Memory B cell (primary cell): ENCODE data around the gene TMEM231.
A peak's percentile ranks its signal among the peaks of the same experiment; 100 is the strongest.
"Not testable (repeated sequence)": the region's sequence is repeated elsewhere in the genome, so short reads cannot be mapped to it uniquely, and the experiment has no call there.

Source experiments
- ATAC-seq: fragments of 150-1000 bp; cut with Tn5 transposase; 2 replicates; pipeline ENCODE4 v1.10.0; 2021; ENCODE audit warnings: low read depth, mild to moderate bottlenecking, moderate library complexity
- DNase-seq, 2 donors: peaks; one replicate each; pipeline ENCODE4 v3.0.0; 2022; ENCODE audit warnings: low spot score in 2 of 2
- H3K27ac Mint-ChIP-seq: one replicate; pipeline ENCODE4 v1.8.0; 2022; ENCODE audit warnings: mild to moderate bottlenecking, moderate library complexity, mixed read lengths
- H3K27me3 Mint-ChIP-seq: one replicate; pipeline ENCODE4 v1.8.0; 2022; ENCODE audit warnings: mixed read lengths
- H3K36me3 Mint-ChIP-seq: one replicate; pipeline ENCODE4 v1.8.0; 2022; ENCODE audit warnings: mild to moderate bottlenecking, mixed read lengths
- H3K4me1 Mint-ChIP-seq: one replicate; pipeline ENCODE4 v1.8.0; 2022; ENCODE audit warnings: mixed read lengths
- H3K4me3 Mint-ChIP-seq: one replicate; pipeline ENCODE4 v1.8.0; 2022; ENCODE audit warnings: mild to moderate bottlenecking, moderate library complexity, mixed read lengths
- H3K9me3 Mint-ChIP-seq: one replicate; pipeline ENCODE4 v1.8.0; 2022; ENCODE audit warnings: mixed read lengths

Gene TMEM231

DNA sequence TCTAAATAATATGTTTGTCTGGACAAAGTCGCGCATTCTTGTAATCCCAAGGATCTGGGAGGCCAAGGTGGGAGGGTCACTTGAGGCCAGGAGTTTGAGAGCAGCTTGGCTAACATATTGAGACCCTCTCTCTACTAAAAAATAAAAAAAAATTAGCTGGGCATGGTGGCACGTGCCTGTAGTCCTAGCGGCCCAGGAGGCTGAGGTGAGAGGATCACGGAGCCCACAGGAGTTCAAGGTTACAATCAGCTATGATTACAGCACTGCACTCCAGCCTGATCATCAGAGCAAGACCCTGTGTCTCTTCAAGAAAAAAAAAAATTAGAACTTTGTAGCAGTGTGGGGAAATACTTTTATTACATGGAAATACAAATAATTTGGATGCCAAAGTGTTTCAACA lies 54.7 kb downstream of the TMEM231 start:
- Mint-ChIP-seq H3K36me3 (no peaks in the 10 kb centered on the region), H3K4me1 (no peaks in the 10 kb centered on the region), H3K9me3 (no peaks in the 10 kb centered on the region), H3K4me3 (no peak overlapping the region), H3K27me3 (peaks cover 9% of the 10 kb centered on the region), H3K27ac (no peak overlapping the region)
- ATAC-seq (no peak), DNase-seq (no peak)

DNA sequence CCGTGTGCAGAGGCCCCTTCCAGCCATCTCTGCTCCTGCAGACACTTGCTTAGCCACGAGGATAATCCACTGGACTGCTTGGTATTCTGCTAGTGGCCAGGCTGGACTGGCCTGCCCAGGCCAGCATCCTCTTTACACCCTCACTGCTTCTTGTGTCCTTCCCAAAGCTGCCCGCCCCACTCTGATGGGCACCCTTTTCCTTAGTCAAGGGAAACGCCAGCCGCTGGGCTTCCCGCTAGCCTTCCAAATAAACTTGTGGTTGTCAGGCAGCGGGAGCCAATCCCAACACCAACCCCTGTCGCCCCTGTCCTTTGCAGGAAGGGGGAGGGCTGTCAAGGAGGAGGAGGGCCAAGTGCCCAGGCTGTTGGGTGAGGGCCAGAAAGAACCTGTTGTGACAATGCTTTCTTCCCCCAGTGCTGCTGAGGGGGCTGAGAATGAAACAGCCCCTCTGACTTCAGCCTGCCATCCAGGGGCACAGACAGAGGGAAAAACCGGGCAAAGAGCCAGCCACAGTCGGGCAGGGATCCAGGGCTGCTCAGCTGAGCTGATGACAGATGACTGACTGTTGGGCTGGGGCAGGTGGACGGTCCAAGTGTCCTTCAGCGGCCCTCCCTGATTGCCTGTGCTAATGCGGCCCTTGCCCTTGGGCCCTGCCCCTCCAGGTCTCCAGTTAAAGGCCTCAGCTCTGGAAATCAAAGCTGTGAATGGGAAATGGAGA lies 57.3 kb downstream of the TMEM231 start:
- H3K4me3 Mint-ChIP-seq, H3K4me1 Mint-ChIP-seq, ATAC-seq, H3K27ac Mint-ChIP-seq, DNase-seq, H3K9me3 Mint-ChIP-seq, H3K36me3 Mint-ChIP-seq: not testable (repeated sequence)
- H3K27me3 Mint-ChIP-seq = peaks cover 11% of the 10 kb centered on the region

DNA sequence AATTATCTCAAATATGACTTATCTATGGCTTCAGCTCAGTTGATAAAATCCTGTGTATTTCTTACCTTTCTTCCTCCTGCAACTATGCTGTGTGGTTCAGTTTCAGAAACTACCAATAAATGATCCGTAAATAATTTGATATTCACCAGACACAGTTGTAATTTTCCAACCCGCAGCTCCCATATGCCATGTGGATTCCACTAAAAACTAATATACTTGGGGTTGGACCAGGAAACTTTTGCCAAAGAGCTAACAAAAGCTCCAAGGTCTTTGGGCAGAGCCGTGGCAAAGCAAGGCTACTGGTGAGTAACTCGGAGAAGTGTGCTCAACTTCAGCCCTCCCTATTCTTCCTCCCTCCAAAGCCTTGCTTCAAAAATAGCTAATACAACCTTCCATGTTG lies 58.5 kb downstream of the TMEM231 start:
- no peak for ATAC-seq
- DNase-seq = no peak
- Mint-ChIP-seq H3K27me3 (peaks cover 12% of the 10 kb centered on the region), H3K4me3 (no peak overlapping the region), H3K36me3 (no peaks in the 10 kb centered on the region), H3K27ac (no peak overlapping the region), H3K4me1 (peaks cover 4% of the 10 kb centered on the region), H3K9me3 (no peaks in the 10 kb centered on the region)

DNA sequence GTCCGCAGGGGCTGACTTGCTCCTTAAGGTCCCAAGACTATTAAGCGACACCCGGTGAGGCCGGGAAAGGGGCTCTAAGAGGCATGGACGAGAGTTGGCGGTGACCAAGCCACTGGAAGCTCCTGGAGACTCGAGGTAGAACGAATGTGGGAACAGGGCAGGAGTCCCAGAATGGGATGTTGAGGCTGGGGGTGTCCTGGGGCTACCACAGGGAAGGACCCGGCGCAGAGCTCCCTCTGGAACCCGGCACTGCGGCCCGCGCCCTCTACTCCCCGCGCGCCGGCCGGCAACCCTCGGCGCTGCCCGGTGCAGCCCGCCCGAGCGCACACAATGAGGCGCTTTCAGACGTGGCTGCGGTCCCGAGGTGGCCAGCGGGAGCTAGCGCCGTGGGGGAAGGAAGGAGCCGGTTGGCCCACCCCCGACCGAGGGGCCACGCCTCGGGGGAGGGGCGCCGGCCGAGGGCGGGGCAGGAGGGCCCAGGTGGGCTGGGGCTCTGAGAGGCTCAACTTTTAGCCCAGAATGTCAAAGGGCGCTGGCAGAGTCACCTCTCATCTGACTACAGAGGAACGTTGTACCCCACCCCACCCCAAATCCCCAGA lies 60.9 kb downstream of the TMEM231 start, which contains the start of gene CHST6:
TSS of gene CHST6 (minus strand) at position 366 of the 599 bp plus-strand sequence. CDS start 15,613 bp downstream, outside the sequence.
- Mint-ChIP-seq H3K4me1 (peaks cover 6% of the 10 kb centered on the region), H3K4me3 (peak within 1 kb of the TSS; percentile 61), H3K27me3 (peaks cover 9% of the 10 kb centered on the region), H3K9me3 (no peaks in the 10 kb centered on the region), H3K36me3 (no peaks in the 10 kb centered on the region), H3K27ac (no peak within 1 kb of the TSS)
- peak; percentile 67 for ATAC-seq
- no peak for DNase-seq

DNA sequence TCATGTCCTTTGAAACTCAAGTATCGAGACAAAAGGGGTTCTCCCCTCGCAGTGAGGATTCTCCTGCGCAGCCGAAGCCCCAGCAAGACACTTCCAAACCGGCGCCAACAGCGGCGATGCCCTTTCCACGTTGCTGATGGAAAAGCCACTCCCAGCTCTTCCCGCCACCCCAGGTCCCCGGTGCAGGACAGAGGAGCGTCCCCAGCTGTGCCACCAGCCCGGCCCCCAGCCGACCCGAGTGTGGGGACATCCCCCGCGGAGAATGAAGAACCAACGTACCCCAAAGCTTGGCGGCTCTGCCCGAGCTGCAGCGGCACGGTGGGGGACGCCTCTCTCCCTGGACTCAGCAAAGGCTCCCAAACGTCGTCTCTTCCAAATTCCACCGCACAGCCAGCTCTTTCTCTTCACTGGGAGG lies 61.4 kb downstream of the TMEM231 start:
- Mint-ChIP-seq H3K9me3 (no peaks in the 10 kb centered on the region), H3K4me3 (peak overlapping the region; percentile 61), H3K27me3 (peaks cover 8% of the 10 kb centered on the region), H3K4me1 (peaks cover 7% of the 10 kb centered on the region), H3K36me3 (no peaks in the 10 kb centered on the region), H3K27ac (no peak overlapping the region)
- DNase-seq (no peak), ATAC-seq (peak; percentile 19)

DNA sequence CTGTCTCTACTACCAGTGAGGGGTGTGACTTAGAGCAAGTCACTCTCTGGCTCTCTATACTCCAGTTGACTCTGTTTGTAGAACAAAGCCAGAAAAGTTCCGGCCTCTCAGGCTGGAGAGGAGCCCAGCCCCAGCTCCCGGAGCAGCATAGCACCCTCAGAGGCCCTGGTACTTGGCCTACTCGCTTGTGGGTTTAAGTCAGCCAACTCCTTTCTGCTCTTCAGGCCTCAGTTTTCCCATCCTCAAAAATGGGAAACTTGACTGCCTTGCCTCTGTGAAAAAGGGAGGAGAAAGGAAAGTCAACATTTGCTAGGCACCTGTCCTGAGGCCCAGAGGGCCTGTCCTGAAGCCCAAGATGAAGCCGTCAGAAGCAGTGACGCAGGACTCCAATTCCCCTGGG lies 61.9 kb downstream of the TMEM231 start:
- H3K27ac Mint-ChIP-seq = no peak overlapping the region
- no peak overlapping the region for H3K4me3 Mint-ChIP-seq
- ATAC-seq = no peak
- DNase-seq = no peak
- peaks cover 8% of the 10 kb centered on the region for H3K27me3 Mint-ChIP-seq
- no peaks in the 10 kb centered on the region for H3K9me3 Mint-ChIP-seq
- H3K4me1 Mint-ChIP-seq = peaks cover 7% of the 10 kb centered on the region
- H3K36me3 Mint-ChIP-seq = no peaks in the 10 kb centered on the region

DNA sequence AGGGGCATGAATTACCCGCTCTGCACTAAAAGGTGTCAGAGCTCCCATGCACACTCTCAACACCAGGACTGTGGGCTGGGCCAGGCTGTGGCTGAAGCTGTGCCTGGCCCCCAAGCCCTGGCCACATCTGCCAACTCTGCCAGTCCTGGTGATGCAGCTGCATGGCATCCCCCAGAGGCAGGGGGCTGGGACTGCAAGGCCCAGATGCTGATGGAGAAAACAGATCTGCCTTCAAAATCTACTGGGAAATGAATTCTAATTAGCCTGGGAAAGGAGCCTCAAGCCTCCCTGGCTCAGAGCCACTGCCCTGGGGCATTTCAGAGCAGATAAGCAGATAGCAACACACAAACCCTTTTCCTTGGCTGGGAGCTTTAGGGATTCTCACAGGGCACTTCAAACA lies 64.2 kb downstream of the TMEM231 start:
- H3K9me3 Mint-ChIP-seq = no peaks in the 10 kb centered on the region
- H3K27me3 Mint-ChIP-seq = peaks cover 11% of the 10 kb centered on the region
- no peak overlapping the region for H3K27ac Mint-ChIP-seq
- no peaks in the 10 kb centered on the region for H3K36me3 Mint-ChIP-seq
- H3K4me1 Mint-ChIP-seq = peaks cover 12% of the 10 kb centered on the region
- no peak for ATAC-seq
- H3K4me3 Mint-ChIP-seq = no peak overlapping the region
- no peak for DNase-seq

DNA sequence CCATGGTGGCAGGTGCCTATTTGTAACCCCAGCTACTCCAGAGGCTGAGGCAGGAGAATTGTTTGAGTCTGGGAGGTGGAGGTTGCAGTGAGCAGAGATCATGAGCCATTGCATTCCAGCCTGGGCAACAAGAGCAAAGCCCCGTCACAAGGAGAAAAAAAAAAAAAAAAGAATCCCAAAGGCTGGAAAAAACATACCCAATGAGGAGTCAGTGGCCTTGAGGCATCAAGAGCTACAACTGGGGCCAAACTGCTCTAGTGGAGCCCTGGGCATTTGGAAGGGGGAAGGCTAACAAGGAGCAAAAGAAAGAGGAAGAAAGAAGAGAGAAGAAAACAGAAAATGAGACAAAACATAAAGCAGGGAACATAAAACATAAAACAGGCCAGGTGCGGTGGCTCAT lies 67.7 kb downstream of the TMEM231 start:
- DNase-seq = no peak
- Mint-ChIP-seq H3K9me3 (no peaks in the 10 kb centered on the region), H3K4me3 (no peak overlapping the region), H3K4me1 (peaks cover 24% of the 10 kb centered on the region), H3K36me3 (no peaks in the 10 kb centered on the region), H3K27me3 (peaks cover 7% of the 10 kb centered on the region), H3K27ac (no peak overlapping the region)
- ATAC-seq = no peak
